GM15510 (cell line): ENCODE data around the gene ATP11A.

ENCODE experiments used
- POLR2A ChIP-seq: IDR thresholded peaks from 3 replicates; pipeline ENCODE4 v1.6.1; 2011; ENCODE audit warnings: borderline replicate concordance; ENCODE audit not compliant: insufficient read length; ENCODE audit errors: extremely low read depth

The ATP11A gene

GRCh38 chr13:112893207-112893569 is 203.3 kb downstream of the ATP11A start:
- no peak for TF ChIP-seq POLR2A

- TF ChIP-seq POLR2A: no peak
Measured at GRCh38 chr13:112893570-112894422, 204.0 kb downstream of the ATP11A start.

- TF ChIP-seq POLR2A: no peak
Measured at GRCh38 chr13:112894423-112894672, 204.5 kb downstream of the ATP11A start.

GRCh38 chr13:112894673-112895481 is 205.0 kb downstream of the ATP11A start:
- no peak for TF ChIP-seq POLR2A

GRCh38 chr13:112895521-112896465 is 206.0 kb downstream of the ATP11A start:
- no peak for TF ChIP-seq POLR2A

- TF ChIP-seq POLR2A: no peak
Measured at GRCh38 chr13:112896736-112897602, 207.1 kb downstream of the ATP11A start.

- no peak for TF ChIP-seq POLR2A
Measured at GRCh38 chr13:112897603-112897955, 207.7 kb downstream of the ATP11A start.

GRCh38 chr13:112897956-112898620 is 208.2 kb downstream of the ATP11A start:
- TF ChIP-seq POLR2A: no peak

- no peak for TF ChIP-seq POLR2A
Measured at GRCh38 chr13:112898621-112899280, 208.9 kb downstream of the ATP11A start.

- TF ChIP-seq POLR2A: no peak
Measured at GRCh38 chr13:112899281-112900225, 209.7 kb downstream of the ATP11A start.

- no peak for TF ChIP-seq POLR2A
Measured at GRCh38 chr13:112900226-112900600, 210.4 kb downstream of the ATP11A start.

GRCh38 chr13:112900691-112901091 is 210.9 kb downstream of the ATP11A start:
- TF ChIP-seq POLR2A: no peak
